ENCODE results near the gene NEUROG2.

- TF ChIP-seq CTCF (conservative IDR thresholded peaks at IDR 0.05; ENCODE audit: low read depth, low read length) (no peak), CEBPB (IDR thresholded peaks at IDR 0.05; ENCODE audit: low read depth, low read length) (no peak), RAD21 (IDR thresholded peaks at IDR 0.05; ENCODE audit: low read length) (no peak), MXI1 (IDR thresholded peaks at IDR 0.05; ENCODE audit: borderline replicate concordance, low read depth, low read length) (no peak), POLR2A (IDR thresholded peaks at IDR 0.05; ENCODE audit: low read depth, low read length) (no peak), SMC3 (IDR thresholded peaks at IDR 0.05; ENCODE audit: low read depth, low read length) (no peak), RFX5 (IDR thresholded peaks at IDR 0.05; ENCODE audit: low read depth, low read length) (no peak), BHLHE40 (IDR thresholded peaks at IDR 0.05; ENCODE audit: low read depth, low read length) (no peak), CHD1 (IDR thresholded peaks at IDR 0.05; ENCODE audit: low read depth, low read length) (no peak), MAFK (IDR thresholded peaks at IDR 0.05; ENCODE audit: low read depth, low read length) (no peak), ELK1 (IDR thresholded peaks at IDR 0.05; ENCODE audit: borderline replicate concordance, low read depth, low read length) (no peak)
These were observed 29.4 kb upstream of the NEUROG2 start for GRCh38 chr4:112545346-112545745.

Data from IMR-90 (cell line).